Endothelial cell of umbilical vein (primary cell): Measurements from ENCODE around the gene CLASRP. TPM values are rescaled to one million over a fixed set of nuclear protein-coding genes. Genes with fewer than 3 reads are reported as not detected.

Source experiments
- BruUV-seq: library from RNA; stranded (reverse); fragments of 400-500 nt; replicated peaks from 2 replicates; lab custom pipeline; 2021; lab: Mats Ljungman, UMichigan
- CTCF ChIA-PET: fragments of 300-600, 350-600 bp; sonication (Branson Sonifier 250); formaldehyde crosslinking; loops from one replicate; lab custom pipeline; 2021; ENCODE audit warnings: antibody characterized with exemption, inconsistent platforms; lab: Charles Lee
- POLR2A ChIA-PET: fragments of 300-600, 350-600 bp; sonication (Branson Sonifier 250); formaldehyde crosslinking; loops from one replicate; lab custom pipeline; 2021; ENCODE audit warnings: antibody characterized with exemption, inconsistent platforms; lab: Charles Lee
- DNase-seq: peaks from one replicate; pipeline ENCODE4 v3.0.0-alpha.2; 2011; ENCODE audit warnings: low read depth, low spot score
- FAIRE-seq: peaks from 2 replicates; lab custom pipeline; 2011; peaks lifted over from hg19 to GRCh38; lab: Jason Lieb, UNC
- H2AFZ ChIP-seq: 2 replicates; pipeline ENCODE4 v1.6.0; 2012; ENCODE audit warnings: low read depth, low read length, control low read depth, inconsistent platforms
- H3K27ac ChIP-seq: 2 replicates; pipeline ENCODE4 v1.5.1; 2011; ENCODE audit warnings: low read depth, mild to moderate bottlenecking, control low read depth, low read length, moderate library complexity; ENCODE audit not compliant: insufficient read depth
- H3K27me3 ChIP-seq, 2 experiments: 2 replicates each; pipeline versions ENCODE4 v1.6.0 to v1.6.1; 2011; ENCODE audit warnings: low read length in 2 of 2, mixed read lengths in 1 of 2; ENCODE audit not compliant: control insufficient read depth in 2 of 2, insufficient read depth in 2 of 2
- H3K36me3 ChIP-seq, 2 experiments: 2 replicates in 1 of 2; 3 replicates in 1 of 2; pipeline ENCODE4 v1.5.1; 2011; ENCODE audit warnings: low read length in 2 of 2, mild to moderate bottlenecking in 1 of 2, moderate library complexity in 1 of 2; ENCODE audit not compliant: control insufficient read depth in 2 of 2, insufficient read depth in 2 of 2; ENCODE audit errors: extremely low read depth in 1 of 2
- H3K4me1 ChIP-seq: 3 replicates; pipeline ENCODE4 v1.5.1; 2011; ENCODE audit warnings: mild to moderate bottlenecking, low read length; ENCODE audit not compliant: control insufficient read depth, insufficient read depth; ENCODE audit errors: extremely low read depth
- H3K4me2 ChIP-seq: 2 replicates; pipeline ENCODE4 v1.6.1; 2011; ENCODE audit warnings: low read length, control low read depth, mixed read lengths; ENCODE audit not compliant: insufficient read depth
- H3K4me3 ChIP-seq, 3 experiments: fragments of 200-600 bp in 1 of 3; sonication (generic), shearing (Covaris generic) in 1 of 3; replicated peaks in 1 of 3; 2 replicates each; pipeline ENCODE4 v1.5.1; 2011 to 2016; ENCODE audit warnings: control low read depth in 3 of 3, low read length in 3 of 3, mild to moderate bottlenecking in 2 of 3, inconsistent platforms in 1 of 3, low read depth in 1 of 3, moderate library complexity in 1 of 3; ENCODE audit not compliant: insufficient read depth in 1 of 3
- H3K79me2 ChIP-seq: 2 replicates; pipeline ENCODE4 v1.6.0; 2012; ENCODE audit warnings: low read length, inconsistent platforms; ENCODE audit not compliant: control insufficient read depth, insufficient read depth
- H3K9ac ChIP-seq: replicated peaks from 2 replicates; pipeline ENCODE3; 2011; ENCODE audit warnings: low read length, control low read depth; ENCODE audit not compliant: insufficient read depth; ENCODE audit errors: extremely low read depth
- H3K9me1 ChIP-seq: replicated peaks from 3 replicates; pipeline ENCODE4 v1.6.0; 2011; ENCODE audit warnings: mild to moderate bottlenecking, low read length; ENCODE audit not compliant: control insufficient read depth, insufficient read depth; ENCODE audit errors: extremely low read depth
- H3K9me3 ChIP-seq: replicated peaks from 2 replicates; pipeline ENCODE4 v1.5.1; 2012; ENCODE audit warnings: low read length, inconsistent platforms; ENCODE audit not compliant: control insufficient read depth, insufficient read depth
- H4K20me1 ChIP-seq: replicated peaks from 2 replicates; pipeline ENCODE3; 2011; ENCODE audit warnings: mild to moderate bottlenecking, low read length; ENCODE audit not compliant: control insufficient read depth, insufficient read depth; ENCODE audit errors: extremely low read depth
- CTCF ChIP-seq, 2 donors: IDR thresholded peaks; 1 replicate in 1 of 2; 2 replicates in 1 of 2; pipeline ENCODE4 v1.5.1; 2011; ENCODE audit warnings: low read length in 2 of 2, mild to moderate bottlenecking in 2 of 2, moderate library complexity in 2 of 2, control low read depth in 1 of 2, inconsistent platforms in 1 of 2, low read depth in 1 of 2; ENCODE audit not compliant: insufficient read depth in 1 of 2; ENCODE audit errors: extremely low read depth in 1 of 2
- EZH2 ChIP-seq: IDR thresholded peaks from 2 replicates; pipeline ENCODE4 v1.6.1; 2012; ENCODE audit warnings: borderline replicate concordance, low read depth, mild to moderate bottlenecking, moderate library complexity, low read length, inconsistent platforms; ENCODE audit not compliant: severe bottlenecking
- FOS ChIP-seq: IDR thresholded peaks from 2 replicates; pipeline ENCODE4 v1.6.1; 2011; ENCODE audit warnings: mild to moderate bottlenecking, low read length, moderate library complexity, borderline replicate concordance; ENCODE audit not compliant: insufficient read depth
- GATA2 ChIP-seq: IDR thresholded peaks from 2 replicates; pipeline ENCODE4 v1.7.0; 2011; ENCODE audit warnings: low read depth, mild to moderate bottlenecking, moderate library complexity, mixed read lengths, low read length; ENCODE audit not compliant: insufficient read length, insufficient read depth
- JUN ChIP-seq: IDR thresholded peaks from 2 replicates; pipeline ENCODE4 v1.6.1; 2011; ENCODE audit warnings: borderline replicate concordance, low read depth; ENCODE audit not compliant: insufficient read length, insufficient read depth
- MYC ChIP-seq: IDR thresholded peaks from one replicate; pipeline ENCODE4 v1.6.1; 2011; ENCODE audit warnings: mild to moderate bottlenecking, low read depth, low read length
- POLR2A ChIP-seq: IDR thresholded peaks from 2 replicates; pipeline ENCODE4 v1.6.1; 2012; ENCODE audit warnings: low read depth, mild to moderate bottlenecking, control low read depth, low read length
- POLR2AphosphoS5 ChIP-seq: IDR thresholded peaks from 2 replicates; pipeline ENCODE4 v1.6.1; 2012; ENCODE audit warnings: low read depth, mild to moderate bottlenecking, control low read depth, low read length, moderate library complexity; ENCODE audit not compliant: insufficient read depth
- dilution Hi-C: fragments of 300-500 bp; cut with MboI; formaldehyde crosslinking; loops from one replicate; pipeline ENCODE4 v1.15.0; 2019; ENCODE audit warnings: low sequenced_read_pairs; ENCODE audit not compliant: extremely low pct_ligation_motif_present
- intact Hi-C: fragments of 100-400 bp; cut with micrococcal nuclease; formaldehyde crosslinking; loops from one replicate; pipeline ENCODE4 v1.10.0; 2022
- polyA plus RNA-seq, 4 experiments: library from polyadenylated mRNA; depleted of rRNA in 3 of 4; stranded (reverse) in 3 of 4; unstranded in 1 of 4; fragments of >200 nt; gene quantifications; 2 replicates each; pipeline versions ENCODE4 v1.2.1 to v1.2.3, GENCODE V29; 2011 to 2012; ENCODE audit warnings: missing spikeins in 1 of 4
- total RNA-seq: library from RNA; stranded (reverse); gene quantifications from 2 replicates; pipeline ENCODE4 v1.2.3, GENCODE V29; 2021
- TF ChIP-seq, protein P1 (sequence below): IDR thresholded peaks from 2 replicates; pipeline ENCODE4 v1.6.1; 2011; ENCODE audit not compliant: insufficient read depth, insufficient read length

The CLASRP gene
- total and polyA plus RNA-seq, 2 donors (not counting 3 experiments of a cell fraction or from before 2014, with no cell fraction given): 40.7 to 70.7 TPM

- Histone ChIP-seq H3K9me1 (no peaks in the 10 kb centered on the region), H2AFZ (no peak overlapping the region), H3K27me3 (no peaks in the 10 kb centered on the region), H3K79me2 (no peaks in the 10 kb centered on the region), H3K36me3 (peaks cover 14 to 60% of the 10 kb centered on the region in 2 experiments), H4K20me1 (no peaks in the 10 kb centered on the region), H3K27ac (no peak overlapping the region), H3K4me1 (no peaks in the 10 kb centered on the region), H3K9me3 (no peaks in the 10 kb centered on the region), H3K9ac (no peak overlapping the region), H3K4me2 (no peak overlapping the region), H3K4me3 (no peak overlapping the region)
- FAIRE-seq (no peak), DNase-seq (no peak)
- BruUV-seq: no TSS peak
- POLR2A ChIA-PET: interaction anchor here (1.1 kb wide), 1 partner anchor 8 kb away, joined by 3 read pairs; no protein-coding TSS in a partner anchor
- dilution Hi-C loops (no loop called here), intact Hi-C loops (no loop called here)
- CTCF ChIA-PET: no interaction called here
- no peak for TF ChIP-seq CTCF (IDR thresholded peaks at IDR 0.05; ENCODE audit: extremely low read depth in 1 of 2, insufficient read depth in 1 of 2, low read depth in 1 of 2, low read length in 2 of 2)
- TF ChIP-seq MYC: no peak
- TF ChIP-seq FOS: no peak
- TF ChIP-seq, protein P1, sequence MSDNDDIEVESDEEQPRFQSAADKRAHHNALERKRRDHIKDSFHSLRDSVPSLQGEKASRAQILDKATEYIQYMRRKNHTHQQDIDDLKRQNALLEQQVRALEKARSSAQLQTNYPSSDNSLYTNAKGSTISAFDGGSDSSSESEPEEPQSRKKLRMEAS: no peak
- no peak for TF ChIP-seq POLR2AphosphoS5
- no peak for TF ChIP-seq EZH2
- no peak for TF ChIP-seq POLR2A
- no peak for TF ChIP-seq GATA2
- TF ChIP-seq JUN: no peak
Measured at GRCh38 chr19:45063851-45064801, 25.3 kb downstream of the CLASRP start.
